ENCODE results near the gene UBE2L3. TPM values are rescaled to one million over a fixed set of nuclear protein-coding genes. Genes with fewer than 3 reads are reported as not detected.

UBE2L3 gene
- total RNA-seq, 1 experiment from 2014 or later, result 44.2 TPM

DNA sequence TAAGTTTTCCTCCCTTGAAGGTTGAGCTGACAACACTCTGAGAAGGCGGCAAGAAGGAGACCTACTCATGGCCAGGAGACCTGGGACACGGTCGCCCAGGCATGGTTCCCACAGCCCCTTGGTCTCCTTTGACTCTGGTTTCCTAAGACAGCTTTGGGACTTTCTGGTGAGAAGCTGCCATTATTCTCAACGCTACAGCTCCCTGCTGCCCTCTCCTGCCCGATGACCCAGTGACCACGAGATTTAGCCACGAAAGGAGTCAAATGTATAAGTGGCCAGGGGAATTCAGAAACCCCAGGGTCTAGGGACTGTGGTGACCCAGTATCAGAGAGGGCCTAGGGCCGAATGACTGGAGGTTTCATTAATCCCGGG is 73.9 kb downstream of the UBE2L3 start:
- ChIA-PET POLR2A (interaction anchor here (0.6 to 4.6 kb wide), 13 partner anchors 11 to 1126 kb away, joined by 3 to 80 read pairs (median 4); partner anchors contain the start of genes PPIL2 and YDJC), CTCF (interaction anchor here (0.6 to 3.8 kb wide), 6 partner anchors 11 to 187 kb away, joined by 3 to 69 read pairs (median 4); partner anchors contain the start of genes CCDC116 and YDJC)
- peak; percentile 63 for DNase-seq (ENCODE audit: unreplicated experiment)
- intact Hi-C loops (cut with micrococcal nuclease), result no loop called here
- H3K36me3 Mint-ChIP-seq (ENCODE audit: insufficient read depth, unreplicated experiment), result peaks cover 32% of the 10 kb centered on the region
- no peaks in the 10 kb centered on the region for H3K27me3 Mint-ChIP-seq (ENCODE audit: insufficient read depth, unreplicated experiment)
- peak overlapping the region; percentile 76 for H3K4me3 Mint-ChIP-seq (ENCODE audit: unreplicated experiment)
- TSS peak; percentile 93 for BruUV-seq (replicated peaks)
- peaks cover 13% of the 10 kb centered on the region for H3K4me1 Mint-ChIP-seq (ENCODE audit: insufficient read depth, unreplicated experiment)
- no peaks in the 10 kb centered on the region for H3K9me3 Mint-ChIP-seq (ENCODE audit: unreplicated experiment)
- TF ChIP-seq CTCF (IDR thresholded peaks at IDR 0.05; ENCODE audit: unreplicated experiment), result peak; percentile 40
- peak overlapping the region; percentile 83 for H3K27ac Mint-ChIP-seq (ENCODE audit: low read depth, unreplicated experiment)

- intact Hi-C loops (cut with micrococcal nuclease), result loop anchor here (1.0 kb wide), 1 partner anchor 13 kb away; no protein-coding TSS in a partner anchor
- Mint-ChIP-seq H3K27me3 (ENCODE audit: insufficient read depth, unreplicated experiment) (no peaks in the 10 kb centered on the region), H3K4me1 (ENCODE audit: insufficient read depth, unreplicated experiment) (peaks cover 13% of the 10 kb centered on the region), H3K27ac (ENCODE audit: low read depth, unreplicated experiment) (peak within 1 kb of the TSS; percentile 83), H3K9me3 (ENCODE audit: unreplicated experiment) (no peaks in the 10 kb centered on the region), H3K4me3 (ENCODE audit: unreplicated experiment) (peak within 1 kb of the TSS; percentile 76), H3K36me3 (ENCODE audit: insufficient read depth, unreplicated experiment) (peaks cover 38% of the 10 kb centered on the region)
- CTCF ChIA-PET, result interaction anchor here (0.5 to 3.8 kb wide), 6 partner anchors 12 to 188 kb away, joined by 3 to 69 read pairs (median 5); partner anchors contain the start of genes CCDC116 and YDJC
- BruUV-seq (replicated peaks), result no TSS peak
- POLR2A ChIA-PET, result interaction anchor here (0.6 to 4.6 kb wide), 15 partner anchors 10 to 1127 kb away, joined by 3 to 80 read pairs (median 4); partner anchors contain the start of genes PPIL2 and YDJC
- DNase-seq (ENCODE audit: unreplicated experiment), result peak; percentile 98
- TF ChIP-seq CTCF (IDR thresholded peaks at IDR 0.05; ENCODE audit: unreplicated experiment), result no peak
Observed at GRCh38 chr22:21641789-21642583, 74.5 kb downstream of the UBE2L3 start, which contains the start of gene SDF2L1. Gene SDF2L1 (plus strand): TSS chr22:21642302. CDS start chr22:21642337, 35 bp downstream.

- Mint-ChIP-seq H3K4me3 (ENCODE audit: unreplicated experiment) (peak overlapping the region; percentile 76), H3K27ac (ENCODE audit: low read depth, unreplicated experiment) (peak overlapping the region; percentile 83), H3K27me3 (ENCODE audit: insufficient read depth, unreplicated experiment) (no peaks in the 10 kb centered on the region), H3K36me3 (ENCODE audit: insufficient read depth, unreplicated experiment) (peaks cover 41% of the 10 kb centered on the region), H3K4me1 (ENCODE audit: insufficient read depth, unreplicated experiment) (peaks cover 13% of the 10 kb centered on the region), H3K9me3 (ENCODE audit: unreplicated experiment) (no peaks in the 10 kb centered on the region)
- DNase-seq (ENCODE audit: unreplicated experiment), result peak; percentile 60
- TSS peak; percentile 48 for BruUV-seq (replicated peaks)
- intact Hi-C loops (cut with micrococcal nuclease), result loop anchor here (1.0 kb wide), 1 partner anchor 14 kb away; no protein-coding TSS in a partner anchor
- TF ChIP-seq CTCF (IDR thresholded peaks at IDR 0.05; ENCODE audit: unreplicated experiment), result peak; percentile 45
- ChIA-PET POLR2A (interaction anchor here (0.5 to 4.6 kb wide), 14 partner anchors 10 to 1128 kb away, joined by 3 to 80 read pairs (median 4); partner anchors contain the start of genes PPIL2 and YDJC), CTCF (interaction anchor here (0.5 to 3.8 kb wide), 12 partner anchors 9 to 1225 kb away, joined by 3 to 69 read pairs (median 4); partner anchors contain the start of genes CCDC116 and YDJC)
Observed at GRCh38 chr22:21642584-21643448, 75.3 kb downstream of the UBE2L3 start.
